ENCODE results near the gene PTPN3.
"Not testable (repeated sequence)": the region's sequence is repeated elsewhere in the genome, so short reads cannot be mapped to it uniquely, and the experiment has no call there.

Gene PTPN3, protein sequence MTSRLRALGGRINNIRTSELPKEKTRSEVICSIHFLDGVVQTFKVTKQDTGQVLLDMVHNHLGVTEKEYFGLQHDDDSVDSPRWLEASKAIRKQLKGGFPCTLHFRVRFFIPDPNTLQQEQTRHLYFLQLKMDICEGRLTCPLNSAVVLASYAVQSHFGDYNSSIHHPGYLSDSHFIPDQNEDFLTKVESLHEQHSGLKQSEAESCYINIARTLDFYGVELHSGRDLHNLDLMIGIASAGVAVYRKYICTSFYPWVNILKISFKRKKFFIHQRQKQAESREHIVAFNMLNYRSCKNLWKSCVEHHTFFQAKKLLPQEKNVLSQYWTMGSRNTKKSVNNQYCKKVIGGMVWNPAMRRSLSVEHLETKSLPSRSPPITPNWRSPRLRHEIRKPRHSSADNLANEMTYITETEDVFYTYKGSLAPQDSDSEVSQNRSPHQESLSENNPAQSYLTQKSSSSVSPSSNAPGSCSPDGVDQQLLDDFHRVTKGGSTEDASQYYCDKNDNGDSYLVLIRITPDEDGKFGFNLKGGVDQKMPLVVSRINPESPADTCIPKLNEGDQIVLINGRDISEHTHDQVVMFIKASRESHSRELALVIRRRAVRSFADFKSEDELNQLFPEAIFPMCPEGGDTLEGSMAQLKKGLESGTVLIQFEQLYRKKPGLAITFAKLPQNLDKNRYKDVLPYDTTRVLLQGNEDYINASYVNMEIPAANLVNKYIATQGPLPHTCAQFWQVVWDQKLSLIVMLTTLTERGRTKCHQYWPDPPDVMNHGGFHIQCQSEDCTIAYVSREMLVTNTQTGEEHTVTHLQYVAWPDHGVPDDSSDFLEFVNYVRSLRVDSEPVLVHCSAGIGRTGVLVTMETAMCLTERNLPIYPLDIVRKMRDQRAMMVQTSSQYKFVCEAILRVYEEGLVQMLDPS

DNA sequence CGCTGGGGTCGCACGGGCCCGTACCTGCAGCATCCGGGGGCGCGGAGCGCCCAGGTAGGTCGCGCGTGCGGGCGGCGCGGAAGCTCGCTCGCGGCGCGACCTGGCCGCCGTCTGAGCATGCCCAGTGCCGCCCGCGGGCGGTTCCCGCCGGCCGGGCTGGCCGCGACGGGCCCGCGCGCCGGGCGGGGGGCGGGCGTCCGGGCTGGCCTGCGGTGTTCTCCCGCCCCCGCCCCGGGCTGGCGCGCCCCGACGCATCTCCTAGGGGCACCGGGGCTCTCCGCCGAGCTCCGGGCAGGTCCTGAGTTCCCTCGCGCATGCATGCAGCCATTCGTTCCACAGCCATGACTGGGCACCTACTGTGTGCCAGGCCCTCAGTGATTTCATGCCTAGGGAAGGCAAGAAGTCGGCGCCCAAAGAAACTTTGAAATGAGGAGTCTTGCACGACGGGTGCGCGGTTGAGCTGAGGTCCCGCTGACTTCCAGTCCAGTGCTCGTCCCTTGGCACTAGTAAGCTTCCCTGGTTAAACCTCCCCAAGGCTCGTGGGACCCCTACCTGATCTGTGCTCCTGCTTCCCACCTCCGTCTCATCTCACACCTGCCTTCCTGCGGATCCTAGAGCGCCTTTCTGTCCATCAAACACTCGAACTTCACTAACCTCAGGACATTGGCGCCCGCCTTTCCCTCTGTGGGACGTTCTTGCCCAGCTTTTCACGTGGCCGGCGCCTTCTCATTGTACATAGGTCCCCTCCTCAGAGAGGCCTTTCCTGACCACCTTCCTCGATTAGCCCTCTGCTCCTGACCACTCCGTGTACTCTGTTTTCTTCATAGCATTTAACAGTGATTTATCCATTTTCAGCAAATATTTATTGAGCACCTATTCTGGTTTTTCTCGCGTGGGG, at the start of gene PTPN3:
Gene PTPN3, minus strand, starts transcription at position 113 of the 898 bp plus-strand sequence. CDS start 34,873 bp downstream, outside the sequence.
- DNase-seq: no peak

DNA sequence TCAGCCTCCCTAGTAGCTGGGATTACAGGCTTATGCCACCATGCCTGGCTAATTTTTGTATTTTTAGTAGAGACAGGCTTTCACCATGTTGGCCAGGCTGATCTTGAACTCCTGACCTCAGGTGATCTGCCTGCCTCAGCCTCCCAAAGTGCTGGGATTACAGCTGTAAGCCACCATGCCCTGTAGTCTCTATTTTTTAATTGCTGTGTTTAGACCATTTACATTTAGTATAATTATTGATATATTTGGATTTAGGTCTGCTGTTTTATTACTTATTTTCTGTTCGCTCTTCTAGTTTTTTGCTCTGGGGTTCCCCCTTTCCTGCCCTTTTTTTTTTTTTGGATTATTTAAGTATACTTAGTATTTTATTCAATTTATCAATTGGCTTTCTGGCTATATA, 46.8 kb upstream of the PTPN3 start:
- DNase-seq: not testable (repeated sequence)

DNA sequence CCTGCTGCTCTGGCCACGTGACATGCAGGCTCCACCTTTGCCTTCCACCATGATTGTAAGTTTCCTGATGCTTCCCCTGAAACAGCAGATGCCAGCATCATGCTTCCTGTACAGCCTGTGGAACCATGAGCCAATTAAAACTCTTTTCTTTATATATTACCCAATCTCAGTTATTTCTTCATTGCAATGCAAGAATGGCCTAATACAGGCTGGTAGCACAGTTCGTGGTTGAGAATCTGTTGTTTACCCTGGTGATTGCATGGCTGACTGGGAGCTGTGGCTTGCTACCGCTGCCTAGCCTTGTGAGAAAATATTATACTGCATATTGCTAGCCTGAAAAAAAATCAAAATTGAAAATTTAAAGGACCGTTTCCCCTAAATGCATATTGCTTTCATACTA, 44.8 kb upstream of the PTPN3 start:
- DNase-seq: no peak

DNA sequence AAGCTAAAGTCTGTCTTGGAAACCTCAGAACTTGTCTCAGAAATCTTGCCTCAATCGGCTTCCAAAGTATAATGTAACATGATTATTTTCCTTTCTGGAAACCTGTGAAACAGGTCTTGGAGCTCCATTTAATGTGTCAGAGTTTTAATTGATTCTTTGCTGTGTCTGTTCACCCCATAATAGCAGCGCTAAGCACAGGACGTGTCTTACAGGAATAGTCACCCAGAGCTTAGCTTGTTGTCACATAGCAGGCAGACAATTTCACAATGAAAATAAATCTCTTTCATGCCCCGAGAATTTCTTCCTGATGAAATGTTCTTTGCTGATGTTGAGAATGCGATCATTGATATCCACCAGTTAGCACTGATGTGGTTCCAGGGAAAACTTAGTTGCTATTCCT, 40.2 kb upstream of the PTPN3 start:
- no peak for DNase-seq

DNA sequence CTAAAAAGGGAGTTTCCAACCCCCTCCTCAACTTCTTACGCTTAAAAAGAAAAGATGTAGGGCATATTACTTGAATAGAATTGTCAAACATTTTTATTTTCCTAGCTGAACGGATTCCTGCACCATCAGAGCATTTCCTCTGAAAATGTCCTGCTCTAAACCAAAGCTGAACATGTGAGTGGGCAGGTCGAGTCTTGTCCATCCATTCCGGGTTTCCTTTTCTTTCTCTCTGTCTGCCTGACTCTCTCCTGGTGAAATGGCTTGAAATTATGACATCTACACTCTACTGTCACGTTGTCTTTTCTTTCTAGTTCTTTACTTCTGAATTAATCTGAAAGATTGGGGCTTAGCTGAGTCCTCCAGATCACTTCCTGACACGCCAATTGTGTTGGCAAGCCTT, 39.2 kb upstream of the PTPN3 start:
- DNase-seq: no peak

DNA sequence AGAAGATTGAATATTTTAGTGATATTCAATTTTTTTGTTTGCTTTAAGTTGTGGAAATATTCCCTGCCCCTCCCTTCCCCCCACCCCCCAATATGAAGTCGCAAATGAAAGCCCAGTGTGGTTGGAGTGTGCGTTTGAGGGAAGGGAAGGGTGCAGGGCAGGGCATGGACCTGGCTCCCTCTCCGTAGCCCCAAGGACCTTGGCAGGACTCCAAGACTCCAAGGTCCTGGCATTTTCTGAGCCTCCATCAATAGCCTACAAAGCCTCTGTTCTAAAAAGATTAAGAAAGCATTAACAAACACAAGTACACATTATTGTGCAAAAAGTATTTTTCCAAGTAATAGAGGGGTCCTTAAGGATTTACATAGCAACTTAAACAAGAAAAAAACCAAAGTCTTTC, 38.8 kb upstream of the PTPN3 start:
- no peak for DNase-seq

DNA sequence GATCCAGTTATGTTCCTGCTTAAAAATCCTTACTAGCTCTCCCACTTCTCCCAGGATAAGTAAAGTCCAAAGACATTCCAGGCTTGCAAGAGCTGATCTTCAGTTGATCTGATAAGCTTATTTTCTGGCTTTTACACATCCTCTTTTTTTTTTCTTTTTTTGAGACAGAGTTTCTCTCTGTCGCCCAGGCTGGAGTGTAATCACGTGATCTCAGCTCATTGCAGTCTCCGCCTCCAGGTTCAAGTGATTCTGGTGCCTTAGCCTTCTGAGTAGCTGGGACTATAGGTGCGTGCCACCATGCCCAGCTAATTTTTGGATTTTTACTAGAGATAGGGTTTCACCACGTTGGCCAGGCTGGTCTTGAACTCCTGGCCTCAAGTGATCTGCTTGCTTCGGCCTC, 37.3 kb upstream of the PTPN3 start:
- DNase-seq: no peak

DNA sequence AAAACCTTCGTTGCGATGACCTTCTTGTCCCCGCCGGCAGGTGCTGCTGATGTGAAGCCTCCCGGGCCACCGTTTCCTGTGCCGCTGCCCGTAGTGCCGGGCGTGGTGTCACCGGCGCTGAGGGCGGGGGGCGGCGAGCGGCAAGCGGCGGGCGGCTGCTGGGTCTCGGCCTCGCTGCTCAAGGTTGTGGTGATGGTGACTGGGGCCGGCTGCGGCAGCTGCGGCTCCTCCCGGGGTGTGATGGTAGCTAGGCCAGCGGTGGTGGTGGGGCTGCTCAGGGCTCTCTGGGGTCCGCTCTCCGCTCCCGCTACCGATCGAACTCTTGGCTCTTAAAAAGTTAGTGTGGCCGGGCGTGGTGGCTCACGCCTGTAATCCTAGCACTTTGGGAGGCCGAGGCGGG, 36.0 kb upstream of the PTPN3 start:
- DNase-seq: no peak

DNA sequence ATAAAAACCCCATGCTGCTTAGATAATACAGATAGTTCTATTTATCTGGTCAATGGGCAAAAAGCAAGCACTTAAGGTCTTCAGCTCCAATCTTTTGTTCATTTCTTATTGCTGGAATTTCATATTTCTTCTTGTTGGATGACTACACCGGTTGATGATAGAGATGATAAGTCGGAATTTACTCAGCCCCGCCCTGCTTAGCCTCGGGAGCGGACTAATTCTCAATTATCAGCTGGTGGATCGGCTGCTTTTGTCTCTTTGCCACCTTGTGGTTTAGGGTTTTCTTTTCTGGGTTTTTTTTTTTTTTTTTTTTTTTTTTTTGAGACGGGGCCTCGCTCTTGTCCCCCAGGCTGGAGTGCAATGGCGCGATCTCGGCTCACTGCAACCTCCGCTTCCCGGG, 34.5 kb upstream of the PTPN3 start:
- not testable (repeated sequence) for DNase-seq

DNA sequence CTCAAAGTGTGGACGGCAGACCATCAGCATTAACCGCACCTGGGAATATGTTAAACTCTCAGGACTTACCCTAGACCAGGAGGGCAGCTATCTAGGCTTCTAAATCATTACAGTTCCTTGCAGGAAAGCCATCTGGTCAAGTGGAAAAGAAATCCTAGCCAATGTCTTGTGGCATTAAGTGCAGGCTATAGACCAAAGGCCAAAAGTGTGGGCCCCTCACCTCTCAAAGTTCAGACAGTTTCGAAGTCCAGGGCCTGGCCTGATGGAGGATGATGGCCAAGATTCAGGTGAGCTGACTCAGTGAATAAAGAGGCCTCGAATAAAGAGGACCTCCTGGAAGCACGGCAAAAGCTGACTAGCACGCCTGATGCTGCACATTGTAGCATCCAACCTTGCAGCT, 24.0 kb upstream of the PTPN3 start:
- no peak for DNase-seq

DNA sequence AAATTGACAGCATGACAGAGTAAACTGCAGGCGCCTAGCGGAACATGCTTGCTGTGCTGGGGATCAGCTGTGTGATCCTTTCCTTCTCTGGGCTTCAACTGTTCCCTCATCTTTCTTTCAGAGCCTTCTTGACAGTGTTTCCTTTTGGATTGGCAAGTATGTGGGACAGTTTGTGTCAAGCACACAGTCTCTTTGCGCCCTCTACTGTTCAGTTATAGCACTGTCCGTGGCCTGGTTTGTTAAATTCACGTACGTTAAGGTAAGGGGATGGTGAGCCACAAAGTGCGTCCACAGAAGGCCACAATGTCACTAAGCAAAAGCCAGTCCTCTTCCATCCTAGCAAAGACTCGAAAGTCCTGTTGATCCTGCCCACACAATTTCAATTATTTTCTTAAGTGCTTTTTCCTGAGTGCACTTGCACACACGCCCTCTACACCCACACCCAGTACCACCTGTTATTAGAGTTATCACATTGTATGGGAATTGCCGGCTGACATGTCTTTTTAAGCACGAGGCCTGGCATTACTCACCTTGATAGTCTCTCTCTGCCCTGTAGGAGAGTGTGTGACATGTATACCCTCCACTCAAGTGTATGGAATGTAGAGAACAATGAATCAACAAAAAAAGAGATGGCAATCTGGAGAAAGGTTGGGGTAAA, 22.5 kb upstream of the PTPN3 start:
- peak; percentile 64 for DNase-seq

DNA sequence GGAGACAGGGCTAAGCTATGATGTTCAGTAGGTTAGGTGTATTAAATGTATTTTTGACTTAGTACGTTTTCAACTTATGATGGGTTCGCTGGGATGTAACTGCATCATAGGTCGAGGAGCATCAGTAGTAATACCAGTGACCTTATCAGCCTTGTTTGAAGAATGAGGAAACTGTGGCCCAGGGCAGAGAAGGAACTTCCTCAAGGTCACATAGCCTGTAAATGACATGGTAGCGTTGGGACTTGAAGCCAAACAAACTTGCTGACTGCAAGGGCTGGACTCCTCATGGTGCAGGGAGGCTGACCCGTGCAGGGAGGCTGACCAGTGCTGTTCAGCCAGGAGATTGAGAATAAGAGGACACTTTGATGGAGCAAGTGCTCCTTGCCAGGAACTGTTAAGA, 21.3 kb upstream of the PTPN3 start:
- no peak for DNase-seq

DNA sequence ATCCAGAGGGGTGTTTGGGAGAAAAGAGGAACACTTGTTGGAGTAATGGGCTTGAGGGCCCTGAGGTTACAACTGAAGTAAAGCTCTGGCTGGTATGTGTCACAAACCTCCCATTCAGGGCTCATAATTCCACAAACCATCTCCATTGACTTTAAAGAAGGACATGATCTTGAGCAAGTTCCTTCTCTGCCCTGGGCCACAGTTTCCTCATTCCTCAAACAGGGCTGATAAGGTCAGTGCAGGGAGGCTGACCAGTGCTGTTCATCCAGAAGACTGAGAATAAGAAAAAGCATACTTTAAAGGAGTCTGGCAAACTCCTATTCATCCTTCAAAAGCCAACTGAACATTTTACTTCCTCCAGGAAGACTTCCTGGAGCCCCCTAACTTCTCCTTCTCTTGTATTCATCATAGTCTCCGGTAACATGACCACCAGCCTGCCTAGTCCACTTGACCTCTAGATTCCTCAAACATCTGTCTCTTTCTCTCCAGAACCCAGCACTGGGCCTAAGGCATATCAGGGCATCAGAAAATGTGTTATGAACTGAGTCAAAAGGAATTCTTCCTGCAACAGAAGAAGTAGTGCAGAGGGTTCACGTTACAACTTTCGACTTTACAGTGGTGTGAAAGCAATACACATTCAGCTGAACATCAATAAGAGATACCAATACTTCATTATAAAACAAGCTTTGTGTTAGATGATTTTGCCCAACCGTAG, 20.7 kb upstream of the PTPN3 start:
- DNase-seq: no peak

DNA sequence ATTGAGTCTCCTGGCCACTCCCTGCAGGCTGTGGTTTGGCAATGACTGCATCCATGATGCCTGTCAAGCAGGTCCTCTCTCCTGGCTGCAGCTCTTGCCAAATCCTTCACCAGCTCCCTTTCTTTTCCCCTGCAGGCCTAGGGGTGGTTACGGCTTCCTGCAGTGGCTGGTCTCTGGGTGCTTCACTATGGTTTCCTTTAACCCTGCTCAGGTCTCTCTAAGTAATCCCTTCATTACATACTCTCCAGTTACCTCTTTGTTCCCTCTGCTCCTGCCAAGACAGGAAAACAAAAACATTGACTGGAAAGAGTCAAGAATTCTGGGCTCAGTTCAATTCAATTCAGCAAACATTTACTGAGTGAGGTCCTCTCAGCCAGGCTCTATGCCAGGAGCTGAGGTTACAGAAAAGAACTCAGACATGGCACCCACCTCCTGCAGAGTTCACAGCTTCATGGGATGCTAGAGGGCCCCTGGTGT, 19.8 kb upstream of the PTPN3 start:
- no peak for DNase-seq

DNA sequence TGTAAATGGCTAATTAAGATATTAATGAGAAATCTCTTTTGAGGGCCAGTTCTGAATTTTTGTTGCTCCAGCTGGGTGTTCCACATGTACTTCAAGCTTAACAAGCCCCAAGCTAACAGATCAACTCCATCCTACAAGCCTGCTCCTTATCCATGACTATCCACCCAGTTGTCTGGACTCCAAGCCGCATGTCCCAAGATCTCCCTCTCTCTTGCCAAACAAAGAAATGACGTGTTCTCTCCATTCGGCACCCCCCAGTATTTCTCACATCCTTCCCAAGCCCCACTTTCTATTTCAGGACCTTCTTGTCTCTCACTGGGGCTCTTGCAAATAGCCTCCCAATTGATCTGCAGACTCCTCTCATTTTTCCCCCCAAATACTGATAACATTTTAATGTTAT, 15.8 kb upstream of the PTPN3 start:
- no peak for DNase-seq

DNA sequence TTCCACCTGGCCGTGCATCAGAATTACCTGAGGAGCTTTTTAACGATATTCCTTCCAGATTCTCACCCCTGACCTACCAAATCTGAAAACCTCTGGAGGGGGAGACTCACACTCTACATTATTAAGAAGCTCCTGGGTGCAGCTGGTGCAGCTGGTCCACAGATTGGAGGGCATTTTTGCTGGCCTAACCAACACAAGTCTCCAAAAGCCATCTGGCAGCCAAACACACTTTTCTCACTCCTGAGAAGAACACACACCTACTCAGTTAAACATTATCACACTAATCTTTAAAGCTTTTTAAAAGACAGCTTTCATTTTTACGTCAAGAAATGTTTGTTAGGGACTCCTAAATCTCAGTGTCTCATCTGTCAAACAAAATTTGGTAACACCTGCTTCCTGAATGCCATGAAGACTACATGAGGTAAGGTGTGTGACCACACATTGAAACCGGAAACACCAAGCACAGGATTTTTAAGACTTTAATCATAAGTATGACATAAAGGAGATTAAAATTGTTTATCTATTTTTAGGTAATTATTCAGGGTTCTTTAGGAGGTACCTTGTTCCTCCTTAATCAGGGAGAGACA, 14.2 kb upstream of the PTPN3 start:
- no peak for DNase-seq

DNA sequence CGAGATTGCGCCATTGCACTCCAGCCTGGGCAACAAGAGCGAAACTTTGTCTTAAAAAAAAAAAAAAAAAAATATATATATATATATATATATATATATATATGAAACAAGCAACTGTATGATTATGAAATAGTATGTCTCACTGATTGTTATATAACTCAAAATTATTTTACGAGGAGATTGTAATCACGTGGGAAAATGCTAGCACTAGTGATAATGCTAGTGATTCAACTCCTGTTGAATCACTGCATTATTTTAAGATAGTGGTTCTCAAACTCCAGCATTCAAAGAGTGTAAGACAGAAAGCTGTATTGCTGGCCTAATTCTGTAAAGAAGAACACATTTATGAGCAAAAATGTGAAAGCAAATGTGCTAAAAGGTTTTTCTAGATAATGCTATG, 12.4 kb upstream of the PTPN3 start:
- DNase-seq: no peak

DNA sequence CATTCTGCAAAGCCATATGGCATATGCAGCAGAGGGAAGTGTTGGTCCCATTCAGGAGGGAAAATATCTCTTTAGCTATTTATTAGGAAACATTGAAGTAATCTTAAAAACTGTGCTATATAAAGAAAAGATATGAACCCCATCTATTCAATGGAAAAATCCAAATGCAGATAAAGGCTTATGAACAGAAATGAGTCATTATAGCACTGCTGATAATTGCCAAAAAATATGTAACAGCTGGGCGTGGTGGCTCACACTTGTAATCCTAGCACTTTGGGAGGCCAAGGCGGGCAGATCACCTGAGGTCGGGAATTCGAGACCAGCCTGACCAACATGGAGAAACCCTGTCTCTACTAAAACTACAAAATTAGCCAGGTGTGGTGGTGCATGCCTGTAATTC, 11.9 kb upstream of the PTPN3 start:
- not testable (repeated sequence) for DNase-seq

DNA sequence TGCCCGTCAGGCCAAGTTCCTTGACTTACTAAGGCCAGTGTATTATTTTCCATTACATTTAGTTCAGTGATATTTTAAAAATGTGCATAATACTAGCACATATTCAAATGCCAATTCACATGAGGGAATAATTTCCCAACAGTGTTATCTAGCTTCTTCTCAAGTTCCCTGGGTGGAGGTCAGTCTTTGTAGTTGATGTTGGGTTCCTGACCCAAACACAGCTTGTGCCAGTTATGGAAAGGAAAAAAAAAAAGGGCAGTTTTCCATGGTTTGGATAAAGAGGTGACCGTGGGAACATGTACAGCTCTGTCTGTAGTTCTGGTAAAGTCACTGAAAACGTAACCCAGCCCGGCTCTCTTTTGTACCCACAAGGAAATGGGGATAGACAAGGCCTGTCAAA, 11.5 kb upstream of the PTPN3 start:
- no peak for DNase-seq

DNA sequence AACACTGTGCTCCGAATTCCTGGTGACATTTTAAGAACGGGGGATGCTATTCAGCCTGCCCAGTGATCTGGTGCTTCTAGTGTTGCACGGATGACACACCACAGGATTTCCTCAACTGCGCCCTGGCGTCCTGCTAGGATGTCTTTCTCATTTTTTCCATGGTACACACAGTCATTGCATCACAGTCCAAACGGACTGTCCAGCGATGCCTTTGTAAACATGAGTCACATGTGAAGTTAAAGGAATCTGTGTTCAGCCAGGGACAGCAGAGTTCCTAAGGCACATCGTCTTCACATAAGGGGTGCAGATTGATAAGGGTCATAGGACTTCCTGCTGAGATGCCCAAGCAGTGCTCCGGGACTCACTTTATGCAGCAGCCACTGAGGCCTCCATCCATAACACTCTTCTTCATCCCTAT, 9.3 kb upstream of the PTPN3 start:
- no peak for DNase-seq

DNA sequence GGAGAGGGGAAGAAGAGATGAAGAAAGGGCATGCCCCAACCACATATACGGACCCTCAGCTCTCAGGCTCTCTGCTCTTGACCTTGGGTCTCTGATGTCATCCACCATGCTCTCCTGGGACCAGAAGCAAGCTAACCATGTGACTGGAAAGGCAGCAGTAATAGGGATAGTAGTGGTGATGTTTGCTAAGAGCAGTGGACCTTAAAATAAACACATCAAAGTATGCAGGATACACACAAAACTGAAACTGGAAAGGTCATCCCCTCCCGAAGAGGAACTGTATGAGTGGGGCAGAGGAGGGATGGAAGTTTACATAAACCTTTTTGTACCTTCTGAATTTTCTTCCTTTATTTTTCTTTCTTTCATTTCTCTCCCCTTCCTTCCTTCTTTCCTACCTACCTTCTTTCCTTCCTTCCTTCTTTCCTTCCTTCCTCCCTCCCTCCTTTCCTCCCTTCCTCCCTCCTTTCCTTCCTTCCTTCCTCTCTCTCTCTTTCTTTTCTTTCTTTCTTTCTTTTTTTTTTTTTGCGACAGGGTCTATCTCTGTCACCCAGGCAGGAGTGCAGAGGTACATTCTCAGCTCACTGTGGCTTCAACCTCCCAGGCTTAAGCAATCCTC, 8.1 kb upstream of the PTPN3 start:
- DNase-seq: no peak
